M059J (cell line): ENCODE data around the gene IMPA2. TPM values are rescaled to one million over a fixed set of nuclear protein-coding genes. Genes with fewer than 3 reads are reported as not detected.

ENCODE experiments used
- DNase-seq: peaks from one replicate; pipeline ENCODE4 v3.0.0-alpha.2; 2012; ENCODE audit warnings: low read depth
- total RNA-seq: library from RNA; depleted of rRNA; stranded (reverse); fragments of >200 nt; shearing (Covaris generic); gene quantifications from 2 replicates; pipeline ENCODE4 v1.2.3, GENCODE V29; 2014

IMPA2 gene
- total RNA-seq, 1 experiment from 2014 or later, result 10.4 TPM

DNA sequence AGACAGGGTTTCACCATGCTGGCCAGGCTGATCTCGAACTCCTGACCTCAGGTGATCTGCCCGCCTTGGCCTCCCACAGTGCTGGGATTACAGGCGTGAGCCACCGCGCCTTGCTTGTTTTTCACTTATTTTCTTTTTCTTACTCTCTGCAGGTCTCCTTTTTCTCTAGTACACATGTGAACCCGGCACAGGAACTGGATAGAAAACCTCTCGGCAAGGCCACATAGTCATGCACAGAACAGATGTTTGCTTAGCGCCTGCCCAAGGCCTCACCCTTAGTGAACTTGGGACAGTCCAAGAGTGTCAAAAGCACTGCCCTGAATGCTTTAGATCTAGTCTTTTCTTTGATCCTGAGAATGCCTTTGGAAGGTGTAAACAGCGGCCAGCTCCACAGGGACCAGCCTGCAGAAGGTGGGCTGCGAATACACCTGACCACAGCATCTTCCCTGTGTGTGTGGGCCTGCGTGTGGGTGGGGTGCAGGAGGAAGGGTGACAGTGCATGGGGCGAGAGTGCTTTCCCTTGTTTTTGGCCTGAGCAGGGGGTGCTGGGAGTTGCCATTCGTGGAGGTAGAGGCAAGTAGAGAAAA lies 27.0 kb downstream of the IMPA2 start:
- no peak for DNase-seq

DNA sequence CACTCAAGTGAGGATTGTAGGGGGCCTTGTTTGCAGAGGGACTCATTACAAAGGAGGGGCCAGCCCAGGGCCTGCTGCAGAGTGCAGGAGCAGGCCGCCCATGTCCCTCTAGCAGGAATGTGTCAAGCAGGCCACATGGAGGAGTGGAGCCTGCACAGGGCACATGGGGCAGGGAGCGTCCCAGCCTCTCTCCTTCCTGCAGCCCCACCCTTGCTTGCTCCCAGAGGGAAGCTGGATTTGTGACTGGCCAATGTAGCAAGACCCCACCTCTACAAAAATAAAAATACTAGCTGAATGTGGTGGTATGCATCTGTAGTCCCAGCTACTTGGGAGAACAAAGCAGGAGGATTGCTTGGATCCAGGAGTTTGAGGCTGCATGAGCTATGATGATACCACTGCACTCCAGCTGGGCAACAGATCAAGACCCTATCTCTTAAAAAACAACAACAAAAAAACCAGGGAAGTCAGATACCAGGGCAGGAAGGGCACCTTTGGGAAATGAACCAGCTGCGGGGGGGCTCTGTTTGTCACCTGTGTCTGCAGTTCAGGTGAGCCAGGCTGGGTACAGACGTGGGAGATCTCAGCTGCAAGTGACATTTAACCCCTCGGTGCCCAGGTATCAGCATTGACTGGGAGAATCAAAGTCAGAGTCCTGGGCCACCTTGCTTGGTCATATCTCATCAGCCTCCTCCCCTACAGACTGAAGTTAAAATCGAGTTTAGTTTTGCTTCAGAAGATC lies 27.7 kb downstream of the IMPA2 start:
- DNase-seq, result no peak

GRCh38 chr18:12009581-12010140 lies 28.4 kb downstream of the IMPA2 start:
- no peak for DNase-seq

DNA sequence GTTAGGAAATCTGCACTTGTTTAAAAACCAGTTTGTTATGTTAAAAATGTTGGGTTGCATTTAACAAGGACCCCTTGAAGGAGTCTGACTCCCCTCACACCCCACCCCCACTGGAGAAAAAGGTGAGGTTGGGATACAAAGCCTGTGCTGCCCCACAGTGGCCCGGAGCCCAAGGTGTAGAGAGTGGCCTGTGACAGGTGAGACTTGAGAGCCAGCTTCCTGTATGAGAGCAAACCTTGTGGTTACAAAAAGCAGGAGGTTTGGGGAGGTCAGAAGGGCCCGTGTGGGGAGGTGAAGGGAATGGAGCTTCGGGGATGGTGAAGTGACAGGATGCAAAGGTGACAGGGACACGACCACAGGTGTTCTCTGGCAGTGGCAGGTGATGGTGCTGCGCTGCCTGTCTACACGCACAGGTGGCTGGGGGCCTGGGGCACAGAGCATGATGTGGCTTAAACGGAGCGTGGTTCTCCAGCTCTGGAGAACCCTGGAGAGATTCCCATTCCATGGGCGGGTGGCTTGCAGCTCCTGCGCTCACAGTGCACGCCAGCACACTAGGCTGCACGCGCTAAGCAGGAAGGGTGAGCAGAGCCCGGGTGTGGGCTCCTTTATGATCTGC lies 29.0 kb downstream of the IMPA2 start:
- no peak for DNase-seq

DNA sequence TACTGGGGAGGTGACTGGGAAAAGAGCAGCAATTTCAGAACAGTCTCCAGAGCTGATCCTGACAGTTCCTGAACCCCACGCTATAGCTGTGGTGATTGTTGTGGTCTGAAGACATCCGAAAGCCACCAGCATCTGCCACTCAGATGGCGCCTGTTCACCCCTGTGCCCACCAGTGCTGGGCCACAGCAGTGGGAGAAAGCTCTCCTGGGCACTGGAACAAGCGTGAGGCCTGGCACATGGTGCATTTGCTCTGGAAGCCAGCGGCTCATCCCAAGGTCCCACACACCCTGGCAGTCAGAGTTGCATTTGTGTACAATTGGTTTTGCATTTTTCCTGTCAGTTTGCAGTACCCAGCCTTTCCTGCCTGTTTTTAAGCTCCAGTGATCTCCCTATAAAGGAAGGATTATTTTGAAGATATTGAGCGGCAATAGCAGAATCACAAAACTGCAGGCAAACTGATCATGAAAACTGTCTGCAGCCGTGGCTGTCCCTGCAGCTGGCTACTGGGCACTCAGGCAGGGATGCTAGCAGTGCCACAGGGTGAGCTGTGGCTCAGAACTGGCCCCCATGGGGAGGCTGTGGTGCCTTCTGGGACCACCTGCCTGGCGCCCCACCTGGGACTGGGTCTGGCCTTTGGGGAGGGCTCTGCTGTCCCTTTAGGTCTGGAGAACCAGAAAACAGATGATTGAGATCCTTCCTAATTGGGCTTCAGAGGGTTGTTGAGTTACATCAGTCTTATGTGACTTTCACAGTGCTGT lies 30.1 kb downstream of the IMPA2 start:
- DNase-seq, result no peak

- DNase-seq, result no peak
Measured at GRCh38 chr18:12011957-12012549, 30.7 kb downstream of the IMPA2 start.

DNA sequence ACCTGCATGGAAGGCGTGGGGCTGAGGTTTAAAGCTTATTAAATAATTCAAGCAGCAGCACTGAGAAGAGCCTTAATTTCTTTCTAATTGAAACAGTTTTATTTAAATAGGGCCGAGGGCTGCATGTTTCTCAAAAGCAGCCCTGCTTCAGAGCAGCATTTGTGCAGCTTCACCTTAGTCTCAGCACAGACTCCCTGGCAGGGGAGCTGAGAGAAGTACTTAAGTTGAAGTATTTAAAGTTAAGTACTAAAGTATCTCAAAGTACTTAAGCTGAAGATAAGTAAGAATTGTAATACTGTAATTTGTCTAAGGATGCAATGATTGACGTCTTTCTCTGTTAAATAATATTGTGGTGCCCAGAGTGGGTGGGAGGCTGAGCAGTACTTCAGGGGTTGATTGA lies 31.4 kb downstream of the IMPA2 start:
- no peak for DNase-seq

DNA sequence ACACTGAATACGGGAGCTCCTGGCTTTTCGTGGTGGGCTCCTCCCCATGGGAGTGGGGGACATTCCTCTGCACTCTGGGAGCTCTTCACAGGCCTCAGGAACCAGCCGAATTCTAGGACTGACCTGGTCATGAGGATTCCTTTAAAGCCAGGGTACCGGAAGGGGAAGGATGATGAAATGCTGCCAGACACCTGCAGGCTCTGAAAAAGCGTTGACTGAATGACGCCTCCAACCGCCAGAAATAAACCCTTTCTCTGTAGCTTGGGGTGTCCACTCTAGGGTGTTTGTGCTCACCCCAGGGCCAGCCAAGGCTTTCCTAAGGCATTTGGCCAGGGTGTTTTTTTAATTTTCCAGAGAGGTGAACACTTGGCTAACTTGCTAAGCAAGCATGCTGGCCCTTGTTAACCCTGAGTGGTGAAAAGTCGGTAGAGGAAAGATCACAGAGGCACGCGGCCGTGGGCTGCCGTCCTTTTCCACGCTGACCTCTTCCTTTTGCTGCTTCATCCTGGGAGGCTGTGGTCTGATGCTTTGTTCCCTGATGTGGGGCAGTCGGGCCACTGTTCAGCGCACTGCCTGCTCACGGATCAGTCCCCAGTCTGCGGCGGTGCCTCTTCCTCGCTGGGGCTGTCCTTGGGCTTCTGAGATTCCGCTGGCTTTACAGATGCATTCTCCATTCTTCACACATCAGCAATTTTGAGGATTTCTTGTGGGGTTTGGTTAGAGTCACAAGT lies 32.0 kb downstream of the IMPA2 start:
- DNase-seq, result no peak

DNA sequence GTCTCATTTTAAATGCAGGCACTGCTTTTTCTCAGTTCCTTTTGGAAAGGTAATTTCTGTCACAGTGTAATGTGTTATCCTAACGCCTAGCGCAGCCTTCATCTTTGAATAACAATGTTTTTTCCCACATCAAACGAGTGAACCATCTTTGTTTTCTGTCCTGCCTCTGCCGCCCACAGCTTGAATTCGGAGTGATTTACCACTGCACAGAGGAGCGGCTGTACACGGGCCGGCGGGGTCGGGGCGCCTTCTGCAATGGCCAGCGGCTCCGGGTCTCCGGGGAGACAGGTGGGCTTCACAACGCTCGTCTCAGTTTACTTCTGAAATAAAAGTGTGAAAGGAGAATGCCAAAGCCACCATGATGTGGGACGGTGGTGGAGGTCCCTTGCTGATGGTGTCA lies 32.8 kb downstream of the IMPA2 start:
- no peak for DNase-seq

DNA sequence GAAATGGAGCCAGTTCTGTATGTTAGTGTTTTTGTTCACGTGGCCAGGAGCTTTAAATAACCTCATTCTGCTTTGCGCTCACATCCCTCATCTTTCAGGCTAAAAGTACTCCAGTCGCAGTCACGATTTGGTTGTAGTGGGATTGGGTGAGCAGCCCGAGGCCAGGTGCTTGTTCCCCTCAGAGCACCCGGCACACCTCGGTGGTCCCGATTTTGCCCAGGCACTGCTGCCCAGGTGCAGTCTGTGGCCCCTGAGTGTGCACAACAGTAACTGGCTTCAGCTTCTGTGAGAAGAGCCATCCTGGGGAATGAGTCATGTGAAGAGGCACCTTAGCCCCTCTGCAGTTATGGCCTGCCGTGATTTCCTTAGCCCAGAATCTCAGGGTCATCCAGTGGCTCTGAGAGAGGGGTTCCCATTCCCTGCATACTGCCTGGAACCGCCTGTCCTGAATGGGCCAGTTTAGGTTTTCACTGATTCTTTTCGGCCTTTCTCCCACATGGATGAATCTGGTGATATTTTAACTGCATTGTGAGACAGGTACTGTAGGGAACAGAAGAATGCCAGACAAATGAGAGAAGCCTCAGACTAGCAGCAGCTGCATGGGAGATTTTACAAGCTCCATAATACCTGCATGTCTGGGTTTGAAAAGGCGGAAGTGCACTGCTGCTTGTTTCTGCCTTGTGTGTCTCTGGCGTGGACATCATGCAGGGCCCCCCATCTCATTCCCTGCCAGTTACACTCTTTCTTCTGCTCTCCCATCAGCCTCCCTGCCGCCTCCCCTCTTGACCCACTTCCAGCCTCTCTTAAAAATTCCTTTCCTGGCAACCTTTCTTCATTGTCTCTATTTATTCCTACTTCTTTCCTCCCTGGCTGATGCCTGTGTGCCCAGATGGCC lies 33.5 kb downstream of the IMPA2 start:
- peak; percentile 37 for DNase-seq

DNA sequence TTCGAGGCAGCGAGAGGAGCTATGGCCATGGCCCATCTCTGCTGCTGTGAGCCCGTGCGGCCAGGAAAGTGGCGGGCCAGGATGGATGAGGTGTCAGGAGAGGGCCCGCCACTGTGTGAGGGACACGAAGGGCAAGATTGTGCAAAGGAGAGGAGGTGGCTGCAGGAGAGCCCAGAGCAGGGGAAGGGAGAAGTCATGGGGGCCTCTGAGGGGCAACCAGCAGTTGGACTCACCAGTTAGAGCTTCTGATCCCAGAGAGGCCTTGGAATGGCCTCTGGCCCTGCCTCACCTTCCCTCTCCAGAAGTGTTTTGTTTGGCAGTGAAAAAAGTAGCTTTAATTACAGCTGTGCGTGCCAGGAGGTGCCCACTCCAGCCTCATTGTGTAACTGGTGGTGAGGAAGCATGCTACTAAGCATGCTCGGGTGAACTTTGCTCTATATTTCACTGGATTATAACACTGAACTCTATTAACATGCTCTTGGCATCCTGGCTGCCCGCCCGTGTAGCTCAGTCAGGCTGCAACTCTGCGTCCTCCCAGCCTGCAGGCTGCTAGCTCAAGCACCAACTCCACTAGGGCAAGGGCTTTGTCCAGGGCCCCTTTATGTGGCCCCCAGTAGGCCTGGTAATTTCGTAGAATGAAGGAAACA lies 34.2 kb downstream of the IMPA2 start:
- peak; percentile 89 for DNase-seq

DNA sequence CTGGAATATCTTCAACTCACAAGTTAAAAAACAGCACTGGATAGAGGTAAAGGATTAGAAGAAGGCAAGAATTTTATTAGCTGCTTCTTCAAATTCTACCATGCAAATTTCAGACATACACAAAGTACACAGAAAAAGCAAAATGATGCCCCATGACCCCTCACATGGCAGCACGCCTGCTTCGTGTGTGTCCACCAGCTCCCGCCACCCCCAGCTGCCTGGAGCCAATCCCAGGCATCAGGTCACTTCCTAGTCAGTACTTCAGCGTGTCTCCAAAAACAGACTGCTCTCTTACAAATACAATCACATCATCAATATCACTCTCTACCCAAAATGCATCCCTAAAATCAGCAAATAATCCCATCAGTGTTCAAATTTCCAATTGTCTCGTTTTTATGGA lies 35.8 kb downstream of the IMPA2 start:
- no peak for DNase-seq

DNA sequence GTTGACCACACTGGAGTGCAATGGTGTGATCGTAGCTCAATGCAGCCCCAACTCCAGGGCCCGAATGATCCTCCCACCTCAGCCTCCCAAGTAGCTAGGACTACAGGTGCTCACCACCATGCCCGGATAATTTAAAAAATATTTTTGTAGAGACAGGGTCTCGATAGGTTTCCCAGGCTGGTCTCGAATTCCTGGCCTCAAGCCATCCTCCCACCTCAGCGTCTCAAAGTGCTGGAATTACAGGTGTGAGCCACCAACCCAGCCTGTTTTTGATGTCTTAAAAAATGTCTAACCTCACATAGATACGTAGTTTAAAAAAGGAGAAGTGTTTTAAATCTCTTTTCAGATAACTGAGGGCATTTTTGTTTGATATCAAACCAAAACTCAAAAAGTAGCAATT lies 37.6 kb downstream of the IMPA2 start:
- DNase-seq, result no peak

DNA sequence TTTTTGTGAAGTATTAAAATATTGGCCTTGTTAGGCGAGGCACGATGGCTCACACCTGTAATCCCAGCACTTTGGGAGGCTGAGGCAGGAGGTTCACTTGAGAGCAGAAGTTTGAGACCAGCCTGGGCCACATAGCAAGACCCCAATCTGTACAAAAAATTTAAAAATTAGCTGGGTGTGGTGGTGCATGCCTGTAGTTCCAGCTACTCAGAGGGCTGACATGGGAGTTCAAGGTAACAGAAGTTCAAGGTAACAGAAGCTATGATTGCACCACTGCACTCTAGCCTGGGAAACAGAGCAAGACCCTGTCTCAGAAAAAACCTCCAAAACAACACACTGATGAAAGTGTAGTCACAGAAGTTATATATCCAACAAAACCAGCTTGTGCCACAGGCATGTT lies 39.8 kb downstream of the IMPA2 start:
- no peak for DNase-seq

DNA sequence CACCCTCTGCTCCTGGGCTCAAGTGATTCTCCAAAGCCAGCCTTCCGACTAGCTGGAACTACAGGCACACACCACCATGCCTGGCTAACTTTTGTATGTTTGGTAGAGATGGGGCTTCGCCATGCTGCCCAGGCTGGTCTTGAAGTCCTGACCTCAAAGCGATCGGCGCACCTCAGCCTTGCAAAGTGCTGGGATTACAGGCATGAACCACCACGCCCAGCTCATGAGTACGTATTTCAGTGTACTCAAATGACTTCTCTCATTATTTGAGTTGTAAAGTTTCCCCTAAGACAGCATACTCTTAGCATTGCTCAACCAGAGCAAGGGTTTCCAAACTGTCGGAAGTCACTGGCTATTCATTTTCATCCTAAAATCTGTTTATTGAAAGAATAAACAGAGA lies 40.3 kb downstream of the IMPA2 start:
- DNase-seq, result no peak

- DNase-seq, result no peak
Measured at GRCh38 chr18:12023375-12023774, 42.1 kb downstream of the IMPA2 start.

DNA sequence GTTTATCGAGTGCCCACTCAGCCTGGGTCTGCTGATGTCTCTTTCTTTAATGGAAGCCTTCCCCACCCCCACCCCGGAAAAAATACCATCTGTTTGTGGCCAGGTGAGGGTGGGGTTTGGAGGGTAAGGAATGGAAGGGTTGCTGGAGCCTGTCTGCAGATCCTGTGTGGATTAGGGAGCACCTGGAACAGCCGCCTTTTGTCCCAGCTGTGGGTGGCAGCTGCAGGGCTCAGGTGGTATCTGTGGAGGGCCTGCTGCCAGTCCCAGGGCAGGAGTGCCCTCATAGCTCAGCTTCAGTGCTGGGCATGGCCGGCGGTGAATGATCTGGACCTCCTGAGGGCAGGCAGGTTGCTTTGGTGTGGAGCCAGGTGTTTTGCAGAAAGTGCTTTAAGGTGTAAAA lies 45.3 kb downstream of the IMPA2 start:
- DNase-seq, result no peak

- no peak for DNase-seq
Measured at GRCh38 chr18:12027046-12027445, 45.7 kb downstream of the IMPA2 start.

DNA sequence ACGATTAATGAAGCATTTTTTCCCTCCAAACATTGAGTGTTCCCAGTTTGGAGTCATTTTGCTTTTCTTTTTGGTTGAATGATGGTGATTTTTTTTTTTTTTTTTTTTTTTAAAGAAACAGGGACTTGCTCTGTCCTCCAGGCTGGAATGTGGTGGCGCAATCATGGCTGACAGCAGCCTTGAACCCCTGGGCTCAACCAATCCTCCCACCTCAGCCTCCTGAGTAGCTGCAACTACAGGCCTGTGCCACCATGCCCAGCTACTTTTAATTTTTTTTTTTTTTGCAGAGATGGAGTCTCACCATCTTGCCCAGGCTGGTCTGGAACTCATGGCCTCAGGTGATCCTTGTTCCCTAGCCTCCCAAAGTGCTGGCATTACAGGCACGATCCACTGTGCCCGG lies 46.2 kb downstream of the IMPA2 start:
- DNase-seq, result no peak
